K562 (cell line): ENCODE data around the gene ATP13A5. TPM values are rescaled to one million over a fixed set of nuclear protein-coding genes. Genes with fewer than 3 reads are reported as not detected.

ENCODE experiments used
- ATAC-seq: fragments of 200-7000 bp; cut with Tn5 transposase; 3 replicates; pipeline ENCODE4 v1.9.1; 2020; ENCODE audit warnings: moderate library complexity
- BruUV-seq: library from RNA; stranded (reverse); fragments of 400-500 nt; replicated peaks from 2 replicates; lab custom pipeline; 2021; lab: Mats Ljungman, UMichigan
- CTCF ChIA-PET: fragments of 300-600 bp; formaldehyde crosslinking; extraction: SDS; loops from one replicate; lab custom pipeline; 2021; ENCODE audit warnings: low intra/inter-chr PET ratio; lab: Yijun Ruan, JAX
- POLR2A ChIA-PET: fragments of 300-600, 350-650 bp; sonication (Branson Sonifier 250); formaldehyde crosslinking; extraction: SDS; loops from one replicate; lab custom pipeline; 2021; ENCODE audit warnings: antibody characterized with exemption, inconsistent platforms; lab: Yijun Ruan, JAX
- DNase-seq, 4 experiments: peaks; one replicate each; pipeline versions ENCODE4 v3.0.0 to v3.0.0-alpha.2; 2011 to 2018; ENCODE audit warnings: low spot score in 3 of 4, mixed read lengths in 3 of 4; ENCODE audit errors: extremely low read depth in 1 of 4
- FAIRE-seq: peaks from 2 replicates; lab custom pipeline; 2011; peaks lifted over from hg19 to GRCh38; lab: Jason Lieb, UNC
- H2AFZ ChIP-seq: 2 replicates; pipeline ENCODE4 v1.6.0; 2011; ENCODE audit warnings: low read depth, low read length, control low read depth, inconsistent platforms
- H3K27ac ChIP-seq: fragments of 200-600 bp; 3 replicates; pipeline ENCODE4 v1.8.0; 2011; ENCODE audit warnings: low read depth, mild to moderate bottlenecking, control low read depth, inconsistent platforms, low read length, moderate library complexity, mixed read lengths; ENCODE audit errors: extremely low read depth
- H3K27me3 ChIP-seq, 2 experiments: fragments of 300-600 bp in 1 of 2; 2 replicates in 1 of 2; 3 replicates in 1 of 2; pipeline versions ENCODE4 v1.6.0 to v1.8.0; 2011; ENCODE audit warnings: inconsistent platforms in 2 of 2, low read length in 2 of 2, mild to moderate bottlenecking in 1 of 2, mixed read lengths in 1 of 2, moderate library complexity in 1 of 2; ENCODE audit not compliant: control insufficient read depth in 2 of 2, insufficient read depth in 2 of 2
- H3K36me3 ChIP-seq: fragments of 300-600 bp; 3 replicates; pipeline ENCODE4 v1.8.0; 2011; ENCODE audit warnings: mild to moderate bottlenecking, low read length, inconsistent platforms; ENCODE audit not compliant: control insufficient read depth, insufficient read depth
- H3K4me1 ChIP-seq, 2 experiments: fragments of 200-600 bp in 1 of 2; replicated peaks in 1 of 2; 2 replicates in 1 of 2; 3 replicates in 1 of 2; pipeline versions ENCODE4 v1.5.1 to v1.8.0; 2011; ENCODE audit warnings: inconsistent platforms in 2 of 2, low read length in 2 of 2, mild to moderate bottlenecking in 1 of 2, mixed read lengths in 1 of 2, moderate library complexity in 1 of 2; ENCODE audit not compliant: control insufficient read depth in 2 of 2, insufficient read depth in 2 of 2
- H3K4me2 ChIP-seq: 2 replicates; pipeline ENCODE4 v1.6.1; 2011; ENCODE audit warnings: low read length, control low read depth, inconsistent platforms, mixed read lengths; ENCODE audit not compliant: insufficient read depth
- H3K4me3 ChIP-seq: fragments of 200-600 bp; sonication (generic), shearing (Covaris generic); 2 replicates; pipeline ENCODE4 v1.5.1; 2016; ENCODE audit warnings: control low read depth, inconsistent platforms
- H3K79me2 ChIP-seq: fragments of 200-600 bp; 3 replicates; pipeline ENCODE4 v1.8.0; 2011; ENCODE audit warnings: low read length, inconsistent platforms; ENCODE audit not compliant: control insufficient read depth, insufficient read depth
- H3K9ac ChIP-seq, 2 experiments: 2 replicates each; pipeline versions ENCODE4 v1.6.0 to v1.6.1; 2011; ENCODE audit warnings: low read depth in 2 of 2, low read length in 2 of 2, control low read depth in 1 of 2, inconsistent platforms in 1 of 2, mild to moderate bottlenecking in 1 of 2, mixed read lengths in 1 of 2; ENCODE audit not compliant: insufficient read depth in 1 of 2
- H3K9me1 ChIP-seq: one replicate; pipeline ENCODE4 v1.6.0; 2011; ENCODE audit warnings: inconsistent platforms, mild to moderate bottlenecking, low read length, moderate library complexity; ENCODE audit not compliant: control insufficient read depth, insufficient read depth
- H3K9me3 ChIP-seq: replicated peaks from 2 replicates; pipeline ENCODE4 v1.5.1; 2011; ENCODE audit warnings: low read depth, low read length, inconsistent platforms; ENCODE audit not compliant: control insufficient read depth, insufficient read depth
- H4K20me1 ChIP-seq: replicated peaks from 2 replicates; pipeline ENCODE4 v1.6.1; 2011; ENCODE audit warnings: low read length, inconsistent platforms, mixed read lengths; ENCODE audit not compliant: control insufficient read depth, insufficient read depth
- CBFB ChIP-seq: sonication (generic); formaldehyde crosslinking; IDR thresholded peaks from 2 replicates; pipeline ENCODE4 v1.4.0; 2020; ENCODE audit warnings: mild to moderate bottlenecking, missing genetic modification reagents
- FOXK1 ChIP-seq: sonication (generic); formaldehyde crosslinking; IDR thresholded peaks from 2 replicates; pipeline ENCODE4 v1.8.0; 2022; ENCODE audit warnings: missing genetic modification reagents, mild to moderate bottlenecking, borderline replicate concordance
- IFI16 ChIP-seq: fragments of 250-450 bp; sonication (Bioruptor Pico); IDR thresholded peaks from 2 replicates; pipeline ENCODE4 v2.1.2; 2022; ENCODE audit warnings: mild to moderate bottlenecking, inconsistent platforms
- KLF13 ChIP-seq: fragments of 450-650 bp; IDR thresholded peaks from 2 replicates; pipeline ENCODE4 v1.6.1; 2016; ENCODE audit warnings: missing genetic modification characterization, low read depth, mild to moderate bottlenecking, missing compliant biosample characterization, moderate library complexity, borderline replicate concordance
- LARP7 ChIP-seq: fragments of 450-650 bp; IDR thresholded peaks from 2 replicates; pipeline ENCODE4 v1.6.1; 2016
- MTA2 ChIP-seq: fragments of 450-650 bp; IDR thresholded peaks from 2 replicates; pipeline ENCODE4 v1.6.1; 2016; ENCODE audit warnings: low read depth
- MXI1 ChIP-seq: IDR thresholded peaks from 2 replicates; pipeline ENCODE4 v1.6.1; 2011; ENCODE audit warnings: low read depth, mild to moderate bottlenecking, improper control_type of control experiment, low read length
- NONO ChIP-seq, 2 experiments: fragments of 200-400 bp in 1 of 2; fragments of 450-650 bp in 1 of 2; formaldehyde crosslinking in 1 of 2; IDR thresholded peaks; 2 replicates each; pipeline ENCODE4 v1.6.1; 2017; ENCODE audit warnings: low read depth in 2 of 2, mild to moderate bottlenecking in 2 of 2, moderate library complexity in 2 of 2, low read length in 1 of 2
- TAL1 ChIP-seq: fragments of 450-650 bp; IDR thresholded peaks from 2 replicates; pipeline ENCODE4 v1.6.1; 2016; ENCODE audit warnings: mild to moderate bottlenecking
- TCF15 ChIP-seq: fragments of 250-450 bp; sonication (Bioruptor Pico); IDR thresholded peaks from 2 replicates; pipeline ENCODE4 v1.8.0; 2022; ENCODE audit warnings: moderate library complexity, mild to moderate bottlenecking, inconsistent platforms
- TEAD1 ChIP-seq, 2 experiments: fragments of 450-650 bp in 1 of 2; sonication (generic) in 1 of 2; formaldehyde crosslinking; IDR thresholded peaks; 2 replicates each; pipeline versions ENCODE4 v1.4.0 to v1.8.0; 2020 to 2022; ENCODE audit warnings: mild to moderate bottlenecking in 2 of 2, missing genetic modification reagents in 1 of 2
- ZNF140 ChIP-seq: fragments of 250-450 bp; sonication (Bioruptor Pico); IDR thresholded peaks from 2 replicates; pipeline ENCODE4 v1.8.0; 2021; ENCODE audit warnings: moderate library complexity, mild to moderate bottlenecking, inconsistent platforms
- ZNF217 ChIP-seq: sonication (generic); formaldehyde crosslinking; IDR thresholded peaks from 2 replicates; pipeline ENCODE4 v1.8.0; 2022; ENCODE audit warnings: mild to moderate bottlenecking, missing genetic modification reagents
- ZNF280A ChIP-seq: fragments of 450-650 bp; IDR thresholded peaks from 2 replicates; pipeline ENCODE4 v1.6.1; 2018; ENCODE audit warnings: mild to moderate bottlenecking, low read depth; ENCODE audit not compliant: partially characterized antibody
- ZNF324 ChIP-seq: fragments of 250-450 bp; sonication (Bioruptor Pico); IDR thresholded peaks from 2 replicates; pipeline ENCODE4 v1.4.0; 2020; ENCODE audit warnings: mild to moderate bottlenecking
- WGBS: fragments of 100-300 bp; shearing (Covaris generic); methylation state at CpG from one replicate; pipeline ENCODE4 v1.1.6; 2016; ENCODE audit warnings: low coverage, mixed read lengths; ENCODE audit not compliant: insufficient coverage; ENCODE audit errors: missing lambda C conversion rate; 5-methylcytosine and 5-hydroxymethylcytosine counted together
- in situ Hi-C: fragments of 300-500 bp; cut with MboI; formaldehyde crosslinking; loops from 4 replicates; pipeline ENCODE4 v1.15.0; 2018; ENCODE audit warnings: inconsistent platforms, mixed read lengths
- intact Hi-C: fragments of 100-400 bp; cut with micrococcal nuclease; formaldehyde crosslinking; loops from 2 replicates; pipeline ENCODE4 v1.14.2; 2022
- polyA plus RNA-seq, 8 experiments: library from polyadenylated mRNA; depleted of rRNA in 4 of 8; stranded (reverse) in 5 of 8; unstranded in 3 of 8; fragments of >200 nt; fragmentation: Nextera tagmentation in 2 of 8; fragmentation: Illumina TruSeq in 1 of 8; extraction: Ambion mirVana in 2 of 8; extraction: Trizol in 1 of 8; gene quantifications; 2 replicates each; pipeline versions ENCODE4 v1.2.1 to v1.2.3, GENCODE V29; 2011 to 2014; ENCODE audit warnings: inconsistent platforms in 1 of 8, missing spikeins in 1 of 8
- total RNA-seq, 7 experiments: library from RNA; depleted of rRNA in 6 of 7; stranded (reverse); fragments of >200 nt in 6 of 7; fragmentation: Illumina TruSeq in 2 of 7; extraction: Trizol in 2 of 7; gene quantifications; 2 replicates each; pipeline versions ENCODE4 v1.2.1 to v1.2.3, GENCODE V29; 2011 to 2021; ENCODE audit warnings: low replicate concordance in 1 of 7
- TF ChIP-seq, protein P1 (sequence below): fragments of 200-800 bp; sonication (Bioruptor generic); IDR thresholded peaks from 2 replicates; pipeline ENCODE4 v1.6.1; 2016; ENCODE audit warnings: missing genetic modification characterization, missing compliant biosample characterization

ATP13A5 gene
- total and polyA plus RNA-seq, 9 of the 15 experiments (the other 6 are each of a cell fraction or from before 2014, with no cell fraction given): not detected

DNA sequence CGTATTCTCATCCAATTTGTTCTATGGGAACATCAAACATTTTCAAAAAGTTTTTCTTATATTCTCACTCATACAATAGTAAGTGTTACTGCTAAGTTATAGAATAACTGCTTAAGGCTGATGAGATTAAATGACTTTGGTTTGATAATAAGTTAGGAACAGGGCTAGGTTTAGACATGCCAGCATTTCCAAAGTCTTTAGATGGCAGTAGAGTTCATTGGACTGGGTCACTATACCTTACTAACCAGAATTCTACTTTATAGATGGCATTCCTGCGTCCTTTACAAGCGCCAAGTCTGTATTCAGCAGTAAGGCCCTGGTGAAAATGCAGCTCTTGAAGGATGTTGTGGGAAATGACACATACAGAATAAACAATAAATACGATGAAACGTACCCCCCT, 115.8 kb downstream of the ATP13A5 start (continued):
- TF ChIP-seq, protein P1, sequence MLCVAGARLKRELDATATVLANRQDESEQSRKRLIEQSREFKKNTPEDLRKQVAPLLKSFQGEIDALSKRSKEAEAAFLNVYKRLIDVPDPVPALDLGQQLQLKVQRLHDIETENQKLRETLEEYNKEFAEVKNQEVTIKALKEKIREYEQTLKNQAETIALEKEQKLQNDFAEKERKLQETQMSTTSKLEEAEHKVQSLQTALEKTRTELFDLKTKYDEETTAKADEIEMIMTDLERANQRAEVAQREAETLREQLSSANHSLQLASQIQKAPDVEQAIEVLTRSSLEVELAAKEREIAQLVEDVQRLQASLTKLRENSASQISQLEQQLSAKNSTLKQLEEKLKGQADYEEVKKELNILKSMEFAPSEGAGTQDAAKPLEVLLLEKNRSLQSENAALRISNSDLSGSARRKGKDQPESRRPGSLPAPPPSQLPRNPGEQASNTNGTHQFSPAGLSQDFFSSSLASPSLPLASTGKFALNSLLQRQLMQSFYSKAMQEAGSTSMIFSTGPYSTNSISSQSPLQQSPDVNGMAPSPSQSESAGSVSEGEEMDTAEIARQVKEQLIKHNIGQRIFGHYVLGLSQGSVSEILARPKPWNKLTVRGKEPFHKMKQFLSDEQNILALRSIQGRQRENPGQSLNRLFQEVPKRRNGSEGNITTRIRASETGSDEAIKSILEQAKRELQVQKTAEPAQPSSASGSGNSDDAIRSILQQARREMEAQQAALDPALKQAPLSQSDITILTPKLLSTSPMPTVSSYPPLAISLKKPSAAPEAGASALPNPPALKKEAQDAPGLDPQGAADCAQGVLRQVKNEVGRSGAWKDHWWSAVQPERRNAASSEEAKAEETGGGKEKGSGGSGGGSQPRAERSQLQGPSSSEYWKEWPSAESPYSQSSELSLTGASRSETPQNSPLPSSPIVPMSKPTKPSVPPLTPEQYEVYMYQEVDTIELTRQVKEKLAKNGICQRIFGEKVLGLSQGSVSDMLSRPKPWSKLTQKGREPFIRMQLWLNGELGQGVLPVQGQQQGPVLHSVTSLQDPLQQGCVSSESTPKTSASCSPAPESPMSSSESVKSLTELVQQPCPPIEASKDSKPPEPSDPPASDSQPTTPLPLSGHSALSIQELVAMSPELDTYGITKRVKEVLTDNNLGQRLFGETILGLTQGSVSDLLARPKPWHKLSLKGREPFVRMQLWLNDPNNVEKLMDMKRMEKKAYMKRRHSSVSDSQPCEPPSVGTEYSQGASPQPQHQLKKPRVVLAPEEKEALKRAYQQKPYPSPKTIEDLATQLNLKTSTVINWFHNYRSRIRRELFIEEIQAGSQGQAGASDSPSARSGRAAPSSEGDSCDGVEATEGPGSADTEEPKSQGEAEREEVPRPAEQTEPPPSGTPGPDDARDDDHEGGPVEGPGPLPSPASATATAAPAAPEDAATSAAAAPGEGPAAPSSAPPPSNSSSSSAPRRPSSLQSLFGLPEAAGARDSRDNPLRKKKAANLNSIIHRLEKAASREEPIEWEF (CRISPR knock-in tag): no peak
- TF ChIP-seq MXI1 (no peak), ZNF140 (no peak), LARP7 (no peak), TCF15 (no peak)

- Histone ChIP-seq H3K9ac (no peak overlapping the region), H3K4me3 (no peak overlapping the region), H3K27ac (no peak overlapping the region), H3K9me1 (no peaks in the 10 kb centered on the region), H3K9me3 (no peaks in the 10 kb centered on the region), H2AFZ (no peak overlapping the region), H3K4me2 (no peak overlapping the region), H3K27me3 (no peaks in the 10 kb centered on the region), H3K4me1 (no peaks in the 10 kb centered on the region), H3K36me3 (no peaks in the 10 kb centered on the region), H4K20me1 (no peaks in the 10 kb centered on the region), H3K79me2 (no peaks in the 10 kb centered on the region)
- intact Hi-C loops (no loop called here), in situ Hi-C loops (no loop called here)
- WGBS: 0% methylated on average over 1 of the region's 1 CpG
- ChIA-PET POLR2A (no interaction called here), CTCF (no interaction called here)
- FAIRE-seq: no peak
- DNase-seq: no peak
- BruUV-seq: no TSS peak
- no peak for ATAC-seq
- TF ChIP-seq FOXK1 (CRISPR knock-in tag) (no peak), ZNF217 (CRISPR knock-in tag) (no peak), CBFB (CRISPR knock-in tag) (no peak), TEAD1 (CRISPR knock-in tag; IDR thresholded peaks at IDR 0.05) (no peak), IFI16 (CRISPR knock-in tag) (no peak), TAL1 (no peak), NONO (IDR thresholded peaks at IDR 0.05; ENCODE audit: low read depth in 2 of 2, low read length in 1 of 2) (no peak), ZNF324 (CRISPR knock-in tag) (no peak), MTA2 (no peak), KLF13 (tag) (no peak), ZNF280A (no peak)
Measured at GRCh38 chr3:193261970-193262369, 116.6 kb downstream of the ATP13A5 start.
